ENCODE data around the gene GLP1R. TPM values are rescaled to one million over a fixed set of nuclear protein-coding genes. Genes with fewer than 3 reads are reported as not detected.

GLP1R gene
- total and polyA plus RNA-seq, 2 donors from 2014 or later = 0.13 to 0.22 TPM

GRCh38 chr6:39004801-39005200 is 43.8 kb upstream of the GLP1R start:
- H3K9ac ChIP-seq (ENCODE audit: low read length in 3 of 3) = no peak overlapping the region
- no peak overlapping the region for H3K27ac ChIP-seq (ENCODE audit: low read depth in 2 of 2, low read length in 2 of 2)
- no peak for FAIRE-seq
- intact Hi-C loops (cut with DNase I) = no loop called here
- no peak overlapping the region for H3K4me3 ChIP-seq (ENCODE audit: low read length in 3 of 3)
- TF ChIP-seq CTCF (IDR thresholded peaks at IDR 0.05; ENCODE audit: borderline replicate concordance, extremely low read depth, insufficient read depth) = no peak
- no peaks in the 10 kb centered on the region for H3K4me1 ChIP-seq (ENCODE audit: control insufficient read depth in 2 of 3, insufficient read depth in 2 of 3, low read depth in 1 of 3, low read length in 3 of 3)
- no peak for DNase-seq
- H3K27me3 ChIP-seq (ENCODE audit: control insufficient read depth, insufficient read depth, low read length) = no peaks in the 10 kb centered on the region
- no peaks in the 10 kb centered on the region for H3K9me3 ChIP-seq (ENCODE audit: control insufficient read depth in 2 of 3, insufficient read depth in 1 of 3, low read length in 3 of 3)
- no peaks in the 10 kb centered on the region for H3K36me3 ChIP-seq (ENCODE audit: control insufficient read depth in 2 of 3, insufficient read depth in 3 of 3, low read length in 3 of 3)

GRCh38 chr6:39005774-39006173 is 42.8 kb upstream of the GLP1R start:
- Histone ChIP-seq H3K9me3 (ENCODE audit: control insufficient read depth in 2 of 3, insufficient read depth in 1 of 3, low read length in 3 of 3) (no peaks in the 10 kb centered on the region), H3K4me3 (ENCODE audit: low read length in 3 of 3) (no peak overlapping the region), H3K36me3 (ENCODE audit: control insufficient read depth in 2 of 3, insufficient read depth in 3 of 3, low read length in 3 of 3) (no peaks in the 10 kb centered on the region), H3K27ac (ENCODE audit: low read depth in 2 of 2, low read length in 2 of 2) (no peak overlapping the region), H3K4me1 (ENCODE audit: control insufficient read depth in 2 of 3, insufficient read depth in 2 of 3, low read depth in 1 of 3, low read length in 3 of 3) (no peaks in the 10 kb centered on the region), H3K27me3 (ENCODE audit: control insufficient read depth, insufficient read depth, low read length) (no peaks in the 10 kb centered on the region), H3K9ac (ENCODE audit: low read length in 3 of 3) (no peak overlapping the region)
- intact Hi-C loops (cut with DNase I) = no loop called here
- no peak for TF ChIP-seq CTCF (IDR thresholded peaks at IDR 0.05; ENCODE audit: borderline replicate concordance, extremely low read depth, insufficient read depth)
- FAIRE-seq (no peak), DNase-seq (no peak)

DNA sequence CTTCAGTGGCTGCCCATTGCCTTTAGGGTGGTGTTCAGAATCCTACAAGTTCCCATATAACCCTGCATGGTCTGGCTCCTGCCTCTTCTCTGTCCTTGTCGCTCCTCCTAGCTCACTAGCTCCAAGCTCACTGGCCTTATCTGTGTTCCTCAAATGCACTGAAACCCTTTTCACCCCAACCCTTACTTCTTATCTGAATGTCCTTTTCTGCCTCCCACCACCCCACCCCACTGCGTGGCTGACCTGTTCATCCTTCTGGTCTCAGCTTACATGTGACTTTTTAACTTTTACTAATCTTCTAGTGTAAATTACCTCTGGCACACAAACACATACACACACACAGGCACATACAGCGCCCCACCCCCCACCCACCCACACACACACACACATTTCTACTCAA is 41.0 kb upstream of the GLP1R start:
- FAIRE-seq (no peak), DNase-seq (no peak)
- Histone ChIP-seq H3K27ac (ENCODE audit: low read depth in 2 of 2, low read length in 2 of 2) (no peak overlapping the region), H3K4me1 (ENCODE audit: control insufficient read depth in 2 of 3, insufficient read depth in 2 of 3, low read depth in 1 of 3, low read length in 3 of 3) (no peaks in the 10 kb centered on the region), H3K4me3 (ENCODE audit: low read length in 3 of 3) (no peak overlapping the region), H3K36me3 (ENCODE audit: control insufficient read depth in 2 of 3, insufficient read depth in 3 of 3, low read length in 3 of 3) (no peaks in the 10 kb centered on the region), H3K9ac (ENCODE audit: low read length in 3 of 3) (no peak overlapping the region), H3K27me3 (ENCODE audit: control insufficient read depth, insufficient read depth, low read length) (no peaks in the 10 kb centered on the region), H3K9me3 (ENCODE audit: control insufficient read depth in 2 of 3, insufficient read depth in 1 of 3, low read length in 3 of 3) (no peaks in the 10 kb centered on the region)
- TF ChIP-seq CTCF (IDR thresholded peaks at IDR 0.05; ENCODE audit: borderline replicate concordance, extremely low read depth, insufficient read depth) = no peak
- intact Hi-C loops (cut with DNase I) = no loop called here

DNA sequence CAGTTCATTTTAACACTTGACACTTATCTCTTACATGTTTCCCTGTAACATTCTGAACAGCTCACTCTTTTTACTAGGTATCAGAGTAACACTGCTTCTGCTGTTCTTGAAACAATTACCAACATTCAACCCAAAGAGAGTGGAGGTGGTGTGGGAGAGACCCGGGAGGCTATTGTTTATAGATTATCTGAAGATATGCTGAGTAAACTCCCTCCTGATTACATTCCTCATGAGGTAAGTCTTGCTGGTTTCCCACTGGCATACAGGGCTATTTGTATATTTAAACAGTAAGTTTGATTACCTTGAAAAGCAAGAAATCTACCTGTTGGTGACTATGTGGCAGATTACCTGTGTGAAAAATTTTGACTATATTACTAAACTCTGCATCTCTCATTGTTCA is 39.8 kb upstream of the GLP1R start:
- H3K4me3 ChIP-seq (ENCODE audit: low read length in 3 of 3) = no peak overlapping the region
- no peaks in the 10 kb centered on the region for H3K36me3 ChIP-seq (ENCODE audit: control insufficient read depth in 2 of 3, insufficient read depth in 3 of 3, low read length in 3 of 3)
- H3K4me1 ChIP-seq (ENCODE audit: control insufficient read depth in 2 of 3, insufficient read depth in 2 of 3, low read depth in 1 of 3, low read length in 3 of 3) = no peaks in the 10 kb centered on the region
- TF ChIP-seq CTCF (IDR thresholded peaks at IDR 0.05; ENCODE audit: borderline replicate concordance, extremely low read depth, insufficient read depth) = no peak
- no peak for FAIRE-seq
- no peaks in the 10 kb centered on the region for H3K27me3 ChIP-seq (ENCODE audit: control insufficient read depth, insufficient read depth, low read length)
- DNase-seq = no peak
- intact Hi-C loops (cut with DNase I) = no loop called here
- no peak overlapping the region for H3K27ac ChIP-seq (ENCODE audit: low read depth in 2 of 2, low read length in 2 of 2)
- no peaks in the 10 kb centered on the region for H3K9me3 ChIP-seq (ENCODE audit: control insufficient read depth in 2 of 3, insufficient read depth in 1 of 3, low read length in 3 of 3)
- no peak overlapping the region for H3K9ac ChIP-seq (ENCODE audit: low read length in 3 of 3)
